ENCODE results near the gene ALDH2.
A peak's percentile ranks its signal among the peaks of the same experiment; 100 is the strongest.
"Not testable (repeated sequence)": the region's sequence is repeated elsewhere in the genome, so short reads cannot be mapped to it uniquely, and the experiment has no call there.

ALDH2 gene

GRCh38 chr12:111791507-111791906, 24.8 kb downstream of the ALDH2 start:
- DNase-seq, result no peak

GRCh38 chr12:111792155-111792855, 25.6 kb downstream of the ALDH2 start:
- DNase-seq, result no peak

- DNase-seq, result no peak
These were observed 26.1 kb downstream of the ALDH2 start for GRCh38 chr12:111792856-111793235.

- DNase-seq, result no peak
These were observed 31.4 kb downstream of the ALDH2 start for GRCh38 chr12:111798182-111798581.

GRCh38 chr12:111799758-111800157, 33.0 kb downstream of the ALDH2 start:
- DNase-seq, result no peak

- DNase-seq, result no peak
These were observed 36.4 kb downstream of the ALDH2 start for GRCh38 chr12:111803038-111803626.

- no peak for DNase-seq
These were observed 37.1 kb downstream of the ALDH2 start for GRCh38 chr12:111803851-111804250.

GRCh38 chr12:111806304-111806703, 39.6 kb downstream of the ALDH2 start:
- DNase-seq, result no peak

- DNase-seq, result no peak
These were observed 40.5 kb downstream of the ALDH2 start for GRCh38 chr12:111807232-111807631.

GRCh38 chr12:111812881-111813741, 46.4 kb downstream of the ALDH2 start:
- DNase-seq, result peak; percentile 78

GRCh38 chr12:111816065-111816615, 49.4 kb downstream of the ALDH2 start:
- no peak for DNase-seq

GRCh38 chr12:111816898-111817297, 50.2 kb downstream of the ALDH2 start:
- DNase-seq, result not testable (repeated sequence)

GRCh38 chr12:111818340-111818739, 51.6 kb downstream of the ALDH2 start:
- no peak for DNase-seq

GRCh38 chr12:111819191-111820158, 52.7 kb downstream of the ALDH2 start:
- no peak for DNase-seq

GRCh38 chr12:111820828-111821227, 54.1 kb downstream of the ALDH2 start:
- DNase-seq, result not testable (repeated sequence)

- DNase-seq, result no peak
These were observed 56.2 kb downstream of the ALDH2 start for GRCh38 chr12:111822886-111823285.

GRCh38 chr12:111823891-111824290, 57.2 kb downstream of the ALDH2 start:
- no peak for DNase-seq

GRCh38 chr12:111824312-111824711, 57.6 kb downstream of the ALDH2 start:
- DNase-seq, result not testable (repeated sequence)

- DNase-seq, result no peak
These were observed 58.8 kb downstream of the ALDH2 start for GRCh38 chr12:111825509-111825908.

- no peak for DNase-seq
These were observed 59.6 kb downstream of the ALDH2 start for GRCh38 chr12:111826316-111826715.

GRCh38 chr12:111826992-111827391, 60.3 kb downstream of the ALDH2 start:
- no peak for DNase-seq

GRCh38 chr12:111827907-111828306, 61.2 kb downstream of the ALDH2 start:
- DNase-seq, result no peak

All from activated CD4-positive, alpha-beta T cell treated with anti-CD3 and anti-CD28 coated beads, Interleukin-2, Interleukin-6, amounts not matched to agents 100 ng/mL and 50 ng/mL, durations not matched to agents 16 hours and 8 hours (primary cell).